GM18526 (cell line): ENCODE results near the gene ZC3H13.

Experiments used
- POLR2A ChIP-seq: IDR thresholded peaks from 3 replicates; pipeline ENCODE4 v1.6.1; 2011; ENCODE audit not compliant: insufficient read length; ENCODE audit errors: extremely low read depth

ZC3H13 gene

GRCh38 chr13:46079770-46080169 lies 27.2 kb upstream of the ZC3H13 start:
- no peak for TF ChIP-seq POLR2A

DNA sequence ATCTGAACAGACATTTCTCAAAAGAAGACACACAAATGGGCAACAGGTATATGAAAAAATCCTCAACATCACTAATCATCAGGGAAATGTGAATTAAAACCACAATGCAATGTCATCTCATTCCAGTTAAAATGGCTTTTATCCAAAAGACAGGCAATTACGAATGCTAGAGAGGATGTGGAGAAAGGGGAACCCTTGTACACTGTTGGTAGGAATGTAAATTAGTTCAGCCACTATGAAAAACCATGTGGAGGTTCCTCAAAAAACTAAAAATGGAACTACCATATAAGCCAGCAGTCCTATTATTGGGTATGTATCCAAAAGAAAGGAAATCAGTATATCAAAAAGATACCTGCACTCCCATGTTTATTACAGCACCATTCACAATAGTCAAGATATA lies 24.7 kb upstream of the ZC3H13 start:
- no peak for TF ChIP-seq POLR2A

- TF ChIP-seq POLR2A = no peak
Measured at GRCh38 chr13:46076827-46077226, 24.3 kb upstream of the ZC3H13 start.

DNA sequence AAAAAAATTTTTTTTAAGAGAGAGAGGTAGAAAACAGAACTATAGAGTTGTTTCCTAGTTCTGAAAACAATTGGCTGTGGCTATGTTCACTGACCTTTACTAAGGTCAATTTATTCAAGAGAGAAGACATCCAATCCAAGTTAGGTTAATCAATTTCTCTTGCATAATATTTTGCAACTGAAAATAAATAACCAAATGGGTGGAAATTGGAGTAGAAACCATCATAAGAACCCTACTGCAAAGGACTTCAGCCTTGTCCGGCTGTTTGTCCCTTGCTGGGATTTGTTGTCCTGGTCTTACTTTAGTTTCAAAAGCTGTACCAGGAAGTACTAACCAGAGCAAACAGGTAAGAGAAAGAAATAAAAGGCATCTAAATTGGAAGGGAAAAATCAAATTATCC lies 23.3 kb upstream of the ZC3H13 start:
- no peak for TF ChIP-seq POLR2A

DNA sequence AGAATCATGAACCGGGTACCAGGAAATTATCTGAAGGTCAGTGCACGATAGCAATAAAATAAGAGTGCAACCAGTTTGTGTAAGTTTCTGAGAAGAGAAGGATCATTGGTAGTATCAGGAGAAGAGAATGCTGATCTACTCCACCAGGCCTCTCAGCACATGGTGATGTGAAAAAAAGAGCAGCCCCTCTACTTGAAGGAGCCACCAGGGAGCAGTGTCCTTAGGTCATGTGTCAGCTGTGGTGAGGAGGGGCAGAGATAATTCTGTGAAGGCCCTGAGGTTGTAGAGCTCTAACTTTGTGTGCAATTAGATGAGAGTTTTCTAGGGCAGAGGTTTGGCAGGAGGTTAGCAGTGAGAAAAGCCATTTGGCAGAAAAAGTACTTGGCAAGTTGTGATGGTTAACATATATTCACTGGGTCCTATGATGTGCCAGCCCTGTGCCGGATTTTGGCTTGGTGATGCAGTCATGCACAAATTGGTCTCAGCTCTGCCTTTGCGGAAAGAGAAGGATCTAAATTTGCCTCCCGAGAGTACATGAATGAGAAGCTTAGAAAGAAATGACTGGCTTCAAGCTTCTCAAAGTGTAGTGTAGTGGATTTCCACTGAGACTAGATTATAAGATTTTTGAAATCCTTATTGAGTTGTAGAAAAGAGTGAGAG lies 19.2 kb upstream of the ZC3H13 start:
- TF ChIP-seq POLR2A = no peak

DNA sequence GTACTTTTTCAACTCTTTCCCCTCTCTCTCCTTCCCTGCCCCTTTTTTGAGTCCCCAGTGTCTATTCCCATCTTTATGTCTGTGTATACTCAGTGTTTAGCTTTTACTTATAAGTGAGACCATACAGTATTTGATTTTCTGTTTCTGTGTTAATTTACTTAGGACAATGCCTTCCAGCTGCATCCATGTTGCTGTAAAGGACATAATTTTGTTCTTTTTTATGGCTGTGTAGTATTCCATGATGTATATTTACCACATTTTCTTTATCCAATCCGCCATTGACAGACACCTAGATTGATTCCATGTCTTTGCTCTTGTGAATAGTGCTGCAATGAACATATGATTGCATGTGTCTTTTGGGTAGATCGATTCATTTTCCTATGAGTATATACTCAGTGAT lies 10.7 kb upstream of the ZC3H13 start:
- no peak for TF ChIP-seq POLR2A

- TF ChIP-seq POLR2A = no peak
Measured at GRCh38 chr13:46062185-46062584, 9.6 kb upstream of the ZC3H13 start.

- TF ChIP-seq POLR2A = no peak
Measured at GRCh38 chr13:46059405-46059804, 6.9 kb upstream of the ZC3H13 start.

DNA sequence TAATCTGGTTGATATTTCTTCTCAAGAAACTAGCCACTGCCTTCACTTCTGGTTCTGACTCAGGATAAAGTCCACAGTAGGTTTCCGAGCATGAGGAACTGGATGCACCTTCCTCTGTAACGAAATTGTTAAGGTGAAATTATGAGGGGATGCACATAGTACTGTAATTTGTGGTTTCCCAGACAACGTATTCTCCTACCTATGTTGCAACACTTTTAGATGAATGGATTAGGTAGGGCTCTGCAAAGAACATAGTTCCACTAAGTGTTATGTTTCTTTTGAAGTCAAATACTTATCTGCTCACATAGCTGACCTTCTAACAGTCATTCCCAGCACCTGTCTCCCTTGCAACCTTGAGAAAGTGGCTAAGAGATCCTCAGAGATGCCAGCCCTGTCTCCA lies 5.7 kb upstream of the ZC3H13 start:
- no peak for TF ChIP-seq POLR2A

DNA sequence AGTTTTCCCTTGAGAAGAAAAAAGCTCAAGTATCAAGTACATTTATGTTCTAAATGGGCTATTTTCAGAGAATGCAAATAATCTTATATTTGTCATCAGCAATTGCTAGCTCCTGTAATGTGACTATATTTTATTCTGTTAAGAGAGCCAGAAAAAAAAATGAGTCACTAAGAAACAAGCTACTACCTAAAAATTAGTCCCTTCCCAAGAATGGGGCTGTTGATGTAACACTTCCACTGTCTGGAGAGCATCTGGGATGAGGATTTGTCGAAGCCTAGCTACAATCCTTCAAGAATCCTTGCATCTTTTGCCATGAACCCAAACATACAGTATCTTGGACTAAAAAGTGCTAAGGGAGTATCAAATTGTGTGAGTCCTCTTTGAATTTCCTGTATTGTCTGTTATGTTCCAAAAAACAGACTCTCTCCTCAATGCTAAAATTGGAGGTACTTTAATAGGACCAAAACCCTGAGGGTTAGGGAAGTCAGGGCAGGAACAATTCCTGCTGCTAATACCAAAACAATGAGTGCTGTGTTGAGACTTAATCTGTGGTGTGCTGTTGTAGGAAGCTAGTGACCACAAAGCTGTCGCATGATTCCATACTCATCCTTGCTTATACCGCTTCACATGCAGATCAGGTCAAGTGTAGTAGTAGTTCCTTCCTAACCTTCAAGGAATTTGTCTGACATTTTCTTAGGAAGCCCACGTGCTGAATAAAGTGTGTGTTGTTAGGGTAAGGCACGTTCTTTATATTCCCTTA lies 4.9 kb upstream of the ZC3H13 start:
- no peak for TF ChIP-seq POLR2A

GRCh38 chr13:46053162-46054012 lies 841 bp upstream of the ZC3H13 start:
- no peak for TF ChIP-seq POLR2A

GRCh38 chr13:46051968-46052318 lies 603 bp downstream of the ZC3H13 start:
- TF ChIP-seq POLR2A = no peak

GRCh38 chr13:46050771-46051170 lies 1.8 kb downstream of the ZC3H13 start:
- no peak for TF ChIP-seq POLR2A

- TF ChIP-seq POLR2A = no peak
Measured at GRCh38 chr13:46045424-46045823, 7.1 kb downstream of the ZC3H13 start.

GRCh38 chr13:46043647-46044046 lies 8.9 kb downstream of the ZC3H13 start:
- no peak for TF ChIP-seq POLR2A

DNA sequence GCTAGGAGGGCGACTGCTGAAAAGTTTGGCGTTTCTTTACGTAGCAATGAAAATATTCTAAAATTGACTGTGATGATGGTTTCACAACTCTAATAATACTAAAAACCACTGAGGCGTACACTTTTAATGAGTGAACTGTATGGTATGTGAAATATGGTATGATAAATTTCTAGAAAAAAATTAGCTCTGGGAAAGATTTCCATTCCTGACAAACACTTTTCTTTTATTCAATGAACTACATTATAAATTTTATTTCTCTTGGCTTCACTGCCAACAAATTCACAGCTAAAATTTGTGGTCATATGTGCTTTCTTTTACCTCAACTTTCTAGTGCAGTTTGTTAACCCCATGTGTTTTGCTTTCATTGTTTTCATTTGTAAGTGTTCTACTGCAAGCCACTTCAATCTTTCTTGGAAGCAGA lies 11.1 kb downstream of the ZC3H13 start:
- TF ChIP-seq POLR2A = no peak

- TF ChIP-seq POLR2A = no peak
Measured at GRCh38 chr13:46040763-46041162, 11.8 kb downstream of the ZC3H13 start.
